GM18508 (cell line): ENCODE data around the gene PRKCA.
A peak's percentile ranks its signal among the peaks of the same experiment; 100 is the strongest.

Experiments
- ATAC-seq: cut with Tn5 transposase; IDR thresholded peaks from one replicate; pipeline ENCODE4 v1.9.1; 2021; ENCODE audit warnings: moderate number of reproducible peaks; ENCODE audit not compliant: insufficient read depth, unreplicated experiment

The PRKCA gene

GRCh38 chr17:66430846-66431795 is 128.7 kb downstream of the PRKCA start:
- ATAC-seq, result no peak

- no peak for ATAC-seq
These were observed 129.5 kb downstream of the PRKCA start for GRCh38 chr17:66431910-66432309.

- ATAC-seq, result no peak
These were observed 130.1 kb downstream of the PRKCA start for GRCh38 chr17:66432411-66432957.

- no peak for ATAC-seq
These were observed 130.7 kb downstream of the PRKCA start for GRCh38 chr17:66432996-66433551.

GRCh38 chr17:66435182-66435581 is 132.8 kb downstream of the PRKCA start:
- ATAC-seq, result no peak

DNA sequence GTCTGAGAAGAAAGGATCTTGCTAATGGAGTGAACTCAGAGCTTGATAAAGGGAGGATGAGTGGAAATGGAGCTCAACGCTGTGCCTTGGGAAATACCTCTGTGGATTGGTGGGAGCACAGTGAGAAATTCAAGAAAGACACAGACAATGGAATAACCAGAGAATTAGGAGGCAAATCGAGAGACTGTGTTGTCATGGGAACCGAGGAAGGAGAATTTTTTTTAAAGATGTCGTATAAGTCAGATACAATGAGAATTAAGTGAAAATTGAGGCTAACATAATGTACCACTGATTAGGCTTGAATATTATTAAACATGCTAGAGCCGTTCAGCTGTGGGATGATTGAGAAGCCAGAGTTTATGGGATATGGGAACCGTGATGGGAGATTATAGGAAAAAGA is 134.2 kb downstream of the PRKCA start:
- ATAC-seq, result no peak

DNA sequence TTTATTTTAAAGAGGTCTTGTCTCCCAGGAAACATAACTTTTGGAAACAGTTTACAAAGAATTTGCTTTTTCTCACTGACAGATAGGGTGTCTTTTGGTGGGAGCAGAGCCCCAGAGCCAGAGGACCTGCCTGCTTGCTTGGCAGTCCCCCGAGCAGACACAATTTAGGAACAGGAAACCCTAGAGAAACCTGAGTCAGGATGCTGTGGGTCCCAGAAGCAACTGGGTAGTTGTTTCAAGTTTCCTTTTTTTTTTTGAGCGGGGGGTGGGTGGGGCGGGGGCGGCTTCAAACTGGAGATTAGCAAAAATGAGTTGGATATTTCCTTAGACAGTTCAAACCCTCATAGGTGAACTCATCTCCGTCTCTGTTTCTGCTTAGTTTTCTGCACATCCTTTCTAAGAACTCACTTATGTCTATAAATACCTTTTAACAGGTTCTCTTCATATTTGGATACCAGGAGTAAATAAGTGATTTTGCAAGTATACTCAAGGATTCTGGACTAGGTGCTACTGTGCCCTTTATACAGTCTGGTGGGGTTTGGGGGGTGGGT is 135.1 kb downstream of the PRKCA start:
- no peak for ATAC-seq

GRCh38 chr17:66438101-66438500 is 135.7 kb downstream of the PRKCA start:
- no peak for ATAC-seq

- peak; percentile 77 for ATAC-seq
These were observed 138.8 kb downstream of the PRKCA start for GRCh38 chr17:66441101-66441661.

DNA sequence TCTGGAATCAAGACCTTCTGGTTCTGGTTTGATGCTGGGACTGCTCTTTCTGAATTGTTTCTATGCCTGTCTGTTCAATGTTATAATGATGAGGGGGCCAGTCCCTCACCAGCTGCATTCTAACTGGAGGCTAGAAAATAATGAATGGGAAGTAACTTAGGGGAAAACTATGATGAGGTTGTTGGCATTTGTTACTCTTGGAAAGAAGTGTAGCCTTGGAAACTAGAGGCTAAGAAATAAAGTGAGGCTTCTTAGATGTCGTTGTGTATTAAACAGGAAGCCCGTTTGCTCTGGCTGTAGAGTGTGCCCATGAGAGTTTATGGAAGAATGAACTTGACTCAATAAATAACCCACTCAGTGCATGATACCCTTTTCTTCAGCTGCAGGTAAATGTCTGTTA is 140.8 kb downstream of the PRKCA start:
- ATAC-seq, result no peak

DNA sequence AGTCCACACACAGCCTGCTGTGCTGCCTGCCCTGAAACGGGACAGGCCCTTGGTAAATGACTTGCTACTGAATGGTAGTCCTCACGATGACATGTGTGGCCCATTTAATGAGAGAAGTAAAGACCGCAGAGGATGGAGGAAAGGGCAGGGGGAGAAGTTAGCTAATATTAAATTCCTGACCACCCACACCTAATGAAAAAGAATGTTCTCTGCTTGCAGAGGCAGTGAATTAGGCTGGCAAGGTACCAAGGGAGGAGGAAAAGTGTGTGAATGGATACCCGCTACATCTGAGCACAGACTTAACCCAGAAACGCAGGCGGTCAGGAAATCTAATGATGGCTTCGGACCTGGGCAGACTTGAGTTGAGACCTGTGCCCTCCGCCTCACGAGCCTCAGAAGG is 141.2 kb downstream of the PRKCA start:
- ATAC-seq, result no peak

DNA sequence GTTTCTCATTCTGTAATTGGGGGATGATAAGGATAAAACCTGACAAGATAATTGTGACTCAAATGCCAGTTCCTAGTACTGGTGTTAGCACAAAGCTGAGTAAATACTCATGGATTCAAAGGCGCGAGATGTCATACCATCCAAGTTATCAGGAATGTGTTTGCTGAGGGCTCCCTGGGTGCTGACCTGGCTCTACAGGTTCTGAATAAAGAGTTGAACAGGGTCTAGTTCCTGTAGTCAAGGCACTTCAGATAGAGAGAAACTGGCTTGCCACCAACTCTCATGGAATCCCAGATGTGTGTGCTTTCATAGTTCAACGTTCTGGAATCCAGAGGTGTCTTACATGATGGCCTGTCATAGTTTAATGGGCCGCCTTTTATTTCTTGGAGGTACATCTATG is 141.6 kb downstream of the PRKCA start:
- ATAC-seq, result no peak

DNA sequence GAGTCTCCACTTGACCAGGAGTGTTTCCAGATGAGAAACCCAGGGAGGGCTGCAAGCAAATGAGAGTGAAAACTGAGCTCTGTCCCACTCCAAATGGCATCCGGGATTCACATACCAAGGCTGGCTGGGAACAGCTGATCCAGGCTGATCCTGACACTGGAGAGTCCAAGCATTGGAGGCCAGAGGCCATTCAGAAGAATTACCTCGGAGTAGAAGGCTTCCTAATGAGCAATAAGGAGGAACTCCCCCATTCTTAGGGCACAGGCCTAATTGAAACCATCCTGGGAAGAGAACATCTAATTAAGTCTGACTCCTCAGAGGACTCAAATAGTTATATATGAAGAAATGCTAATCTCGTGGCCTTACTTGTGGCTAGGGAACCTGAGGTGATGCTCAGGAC is 142.8 kb downstream of the PRKCA start:
- ATAC-seq, result no peak

DNA sequence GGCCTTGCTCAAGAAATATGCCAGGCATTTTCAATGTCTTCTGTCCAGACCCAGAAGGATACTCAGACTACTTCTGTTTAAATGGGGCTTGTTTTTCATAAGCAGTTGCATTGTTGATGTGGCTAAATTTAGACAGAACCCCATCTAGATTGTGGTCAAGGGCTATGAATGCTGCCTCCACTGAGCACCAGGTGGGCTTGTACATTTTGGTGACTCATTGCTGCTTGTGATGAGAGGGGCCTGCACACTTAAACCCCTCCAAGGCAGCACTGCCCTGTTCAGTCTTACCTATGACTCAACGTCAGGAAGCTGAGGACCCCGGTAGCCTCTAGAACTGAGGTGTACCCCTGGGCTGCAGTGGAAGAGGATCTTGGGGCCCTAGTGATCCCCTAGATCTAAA is 144.0 kb downstream of the PRKCA start:
- no peak for ATAC-seq

DNA sequence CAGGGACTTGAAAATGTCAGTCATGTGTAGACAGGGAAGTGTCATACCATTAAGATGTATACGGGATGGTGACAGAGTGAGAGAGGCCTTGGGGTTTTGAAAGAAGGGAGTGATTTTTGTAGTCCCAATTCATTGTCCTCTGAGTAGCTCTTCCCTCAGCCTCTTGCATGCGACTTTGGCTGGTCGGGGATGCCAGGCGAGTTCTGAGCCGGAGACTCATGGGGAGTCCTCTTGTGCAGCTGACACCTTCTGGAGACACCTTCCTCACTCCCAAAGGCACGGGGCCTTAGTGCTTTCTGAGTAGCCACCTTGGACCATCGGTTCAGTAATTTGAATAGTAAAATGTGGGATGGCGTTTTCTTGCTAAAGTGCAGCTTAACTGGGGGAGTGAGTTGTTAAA is 144.7 kb downstream of the PRKCA start:
- ATAC-seq, result no peak

- ATAC-seq, result no peak
These were observed 145.7 kb downstream of the PRKCA start for GRCh38 chr17:66448026-66448639.

DNA sequence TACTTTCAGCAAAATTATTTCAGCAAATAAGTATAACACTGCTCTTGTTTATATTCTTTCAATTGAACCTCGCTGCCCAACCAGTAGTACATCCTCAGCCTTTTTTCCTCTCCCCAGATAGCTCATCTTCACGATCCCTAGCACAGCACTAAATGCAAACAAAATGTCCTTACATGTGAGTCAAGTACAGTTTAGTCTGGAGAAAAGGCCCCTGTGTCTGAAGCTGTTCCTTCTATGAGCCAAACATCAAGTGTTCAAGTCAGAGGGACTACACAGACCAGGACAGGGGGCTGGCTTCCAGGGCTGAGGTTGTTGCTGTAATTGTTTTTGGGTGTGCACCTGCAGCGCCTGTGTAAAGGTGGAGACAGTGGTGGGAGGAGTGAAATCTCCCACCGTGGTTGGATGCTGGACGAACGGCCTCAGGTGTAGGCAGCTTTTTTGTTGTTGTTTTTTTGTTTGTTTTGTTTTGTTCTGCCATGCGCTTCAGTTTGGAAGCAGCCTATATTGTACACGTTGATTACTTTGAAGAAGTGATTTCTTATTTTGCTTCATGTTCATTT is 147.1 kb downstream of the PRKCA start:
- ATAC-seq, result no peak

- no peak for ATAC-seq
These were observed 147.8 kb downstream of the PRKCA start for GRCh38 chr17:66450008-66450851.

- no peak for ATAC-seq
These were observed 148.4 kb downstream of the PRKCA start for GRCh38 chr17:66450852-66451158.
